DMS153 (cell line): ENCODE data around the gene MRPL50.

Experiments used
- DNase-seq: peaks from one replicate; lab custom pipeline; 2025; lab: John Stamatoyannopoulos, UW

Gene MRPL50

DNA sequence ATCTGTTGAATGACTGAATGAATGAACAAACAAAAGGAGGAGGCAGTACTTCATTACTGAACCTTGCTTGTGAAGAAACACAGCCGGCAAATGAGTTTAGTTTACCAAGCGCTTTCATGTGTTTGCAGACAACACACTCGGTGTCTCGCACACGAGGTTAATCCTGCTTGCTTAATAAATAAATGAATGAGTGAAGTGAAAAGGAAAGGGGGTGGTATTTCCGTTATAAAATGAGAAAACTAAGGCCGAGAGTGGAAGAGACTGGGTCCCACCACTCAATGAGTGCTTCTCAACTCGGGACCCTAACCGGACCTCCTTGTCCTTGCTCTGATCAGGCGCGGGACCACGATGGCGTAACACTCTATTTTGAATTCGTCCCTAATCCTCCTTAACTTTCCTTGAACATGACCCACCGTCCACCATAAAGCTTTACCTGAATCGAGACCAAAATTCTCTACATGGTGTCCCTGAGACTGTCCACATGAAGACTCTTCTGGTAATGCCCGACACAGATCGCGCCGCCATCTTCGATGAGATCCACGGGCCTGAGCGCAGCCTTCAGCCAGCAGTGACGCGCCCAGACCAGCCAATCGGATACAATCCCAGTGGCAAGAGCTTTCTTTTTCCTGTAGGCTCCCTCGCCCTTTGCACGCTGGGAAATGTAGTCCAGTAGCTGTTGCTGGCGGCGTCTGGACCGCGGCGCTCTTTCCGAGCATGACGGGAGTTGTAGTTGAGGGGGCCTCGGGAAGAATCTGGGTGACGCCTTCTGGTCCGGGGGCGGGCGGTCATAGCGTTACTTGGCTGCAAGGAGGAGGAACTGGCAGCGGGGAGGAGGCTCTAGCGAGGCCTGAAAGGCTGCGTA is at the start of gene MRPL50, which contains the start of gene ZNF189:
TSS of gene MRPL50 (minus strand) at position 551 of the 862 bp plus-strand sequence. CDS start at position 525, 26 bp downstream.
TSS of gene ZNF189 (plus strand) at position 784 of the 862 bp plus-strand sequence. CDS start 306 bp downstream, outside the sequence.
- DNase-seq: peak; percentile 97

DNA sequence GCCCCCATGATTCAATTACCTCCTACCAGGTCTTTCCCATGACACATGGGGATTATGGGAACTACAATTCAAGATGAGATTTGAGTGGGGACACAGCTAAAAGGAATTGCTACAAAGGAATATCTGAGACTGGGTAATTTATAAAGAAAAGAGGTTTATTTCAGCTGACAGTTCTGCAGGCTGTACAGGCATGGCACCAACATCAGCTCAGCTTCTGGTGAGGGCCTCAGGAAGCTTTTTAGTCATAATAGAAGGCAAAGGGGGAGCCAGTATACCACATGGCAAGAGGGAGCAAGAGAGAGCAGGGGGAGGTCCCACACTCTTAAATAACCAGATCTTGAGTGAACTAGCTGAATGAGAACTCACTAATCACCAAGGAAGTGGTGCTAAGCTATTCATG is 48.3 kb upstream of the MRPL50 start:
- no peak for DNase-seq

GRCh38 chr9:101445353-101446029 is 47.1 kb upstream of the MRPL50 start:
- DNase-seq: no peak

DNA sequence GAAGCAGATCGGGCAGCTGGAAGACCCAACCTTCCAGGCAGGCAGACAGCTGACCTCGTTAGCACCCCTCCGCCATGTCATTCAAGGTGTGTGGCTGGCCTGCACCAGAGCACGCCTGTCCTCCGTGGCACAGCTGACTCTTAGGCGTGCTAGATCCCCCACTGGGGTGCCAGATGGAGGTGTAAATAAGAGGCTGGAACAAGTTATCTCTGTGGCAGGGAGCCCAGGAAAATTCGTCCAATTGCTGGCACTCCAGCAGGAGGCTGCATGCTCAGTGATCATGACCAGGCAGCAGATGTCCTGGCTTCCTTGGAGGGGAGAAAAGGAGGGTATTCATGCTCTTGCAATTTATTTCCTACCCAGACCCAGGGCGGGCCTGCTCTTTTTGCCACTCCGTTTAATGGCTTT is 45.0 kb upstream of the MRPL50 start:
- no peak for DNase-seq

- no peak for DNase-seq
Observed at GRCh38 chr9:101442736-101443135, 44.3 kb upstream of the MRPL50 start.

GRCh38 chr9:101442318-101442717 is 43.9 kb upstream of the MRPL50 start:
- DNase-seq: no peak

DNA sequence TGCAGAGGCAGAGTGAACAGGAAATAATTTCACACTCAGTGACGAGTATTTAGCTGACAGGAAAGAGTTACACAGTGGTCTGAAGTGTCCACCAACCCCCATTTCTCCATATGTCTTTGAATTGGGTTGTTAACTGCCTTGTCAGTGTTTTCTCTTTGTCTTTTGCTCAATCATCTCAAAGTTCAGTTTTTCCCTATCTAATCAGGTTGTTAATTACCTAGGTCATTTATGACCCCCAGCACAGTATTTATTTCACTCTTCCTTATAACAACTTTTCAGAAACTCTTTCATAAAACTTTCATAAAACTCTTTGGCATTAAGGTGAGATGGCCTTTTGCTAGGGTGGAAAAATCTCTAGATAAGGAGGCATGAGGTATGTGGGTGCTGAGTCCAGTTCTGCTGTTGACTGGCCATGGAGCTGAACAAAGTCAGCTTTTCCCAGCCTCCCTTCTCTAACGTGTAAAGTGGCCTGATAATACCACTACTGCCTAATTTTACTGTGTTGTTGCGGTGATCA is 42.4 kb upstream of the MRPL50 start:
- no peak for DNase-seq

DNA sequence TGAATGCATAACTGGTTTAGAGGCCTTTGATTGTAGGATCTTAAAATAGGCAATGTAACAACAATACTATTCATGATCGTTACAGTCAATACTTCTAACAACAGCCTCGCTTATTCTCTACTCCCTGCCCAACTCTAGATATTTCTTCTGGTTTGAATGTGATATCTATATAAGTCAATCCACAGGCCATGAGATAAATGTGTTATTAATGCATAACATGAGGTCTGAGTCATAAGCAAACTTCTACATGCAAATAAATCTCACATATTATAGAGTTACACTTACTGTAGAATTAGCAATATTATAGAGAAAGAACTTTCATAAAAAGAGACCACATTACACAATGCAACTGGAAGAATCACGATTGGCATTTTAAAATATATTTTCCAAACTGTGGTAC is 40.1 kb upstream of the MRPL50 start:
- DNase-seq: no peak

- DNase-seq: no peak
Observed at GRCh38 chr9:101437806-101438232, 39.4 kb upstream of the MRPL50 start.

- DNase-seq: no peak
Observed at GRCh38 chr9:101435601-101436079, 37.2 kb upstream of the MRPL50 start, which contains the start of gene ALDOB. Gene ALDOB, minus strand, starts transcription at chr9:101435774. Its CDS starts 4,887 bp downstream, at chr9:101430887.

DNA sequence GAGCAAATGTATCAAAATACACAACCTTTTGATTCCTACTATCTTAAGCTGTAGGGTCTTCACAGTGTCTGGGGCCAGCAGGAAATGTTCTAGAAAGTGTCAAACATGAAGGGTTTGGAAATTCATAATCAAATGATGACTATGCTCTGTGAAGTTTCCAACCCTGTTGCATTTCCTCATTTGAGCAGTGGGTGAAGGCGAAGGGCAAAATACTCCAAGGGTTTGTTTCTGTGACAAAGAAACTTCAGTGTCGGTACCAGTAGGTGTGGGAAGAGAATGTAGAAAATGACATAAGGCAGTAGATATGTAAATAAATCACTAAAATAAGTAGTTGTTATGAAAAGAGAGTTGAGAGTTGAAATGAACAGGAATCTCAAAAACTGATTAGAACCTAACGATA is 36.6 kb upstream of the MRPL50 start:
- no peak for DNase-seq

DNA sequence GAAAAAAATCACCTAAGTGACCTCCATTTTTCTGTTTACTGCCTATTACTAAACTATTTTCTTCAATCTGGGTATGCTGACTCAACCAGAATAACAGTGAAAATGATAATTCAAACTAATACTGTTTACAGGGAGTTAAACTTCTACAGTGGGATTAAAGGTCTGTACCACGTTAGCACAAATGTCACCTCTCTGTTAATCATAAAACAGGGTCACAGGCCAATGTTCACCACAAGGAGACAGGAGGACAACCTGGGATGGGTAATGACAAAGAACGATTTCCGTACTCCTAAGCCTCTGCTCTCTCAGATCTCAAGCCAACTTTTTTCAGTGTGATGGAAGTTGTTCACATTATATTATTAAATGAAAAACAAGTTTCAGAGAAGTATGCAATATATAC is 34.8 kb upstream of the MRPL50 start:
- DNase-seq: no peak

DNA sequence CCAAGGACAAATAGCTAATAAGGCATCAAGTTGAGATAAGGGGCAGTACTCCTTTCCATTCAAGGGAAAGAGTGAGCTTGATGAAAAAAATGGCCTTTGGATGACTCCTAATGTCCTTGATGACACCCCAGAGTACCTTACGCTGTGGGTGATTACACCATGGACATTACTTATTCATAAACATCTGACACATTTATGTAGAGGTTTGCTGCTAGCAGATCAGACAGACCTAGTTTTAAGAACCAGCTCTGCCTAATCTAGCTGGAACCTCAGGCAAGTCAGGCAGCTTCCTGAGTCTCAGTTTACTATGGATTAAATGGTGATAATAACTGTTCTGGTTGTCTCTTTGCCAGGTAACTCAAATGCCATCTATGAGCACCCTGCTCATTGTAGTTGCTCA is 34.3 kb upstream of the MRPL50 start:
- DNase-seq: no peak

DNA sequence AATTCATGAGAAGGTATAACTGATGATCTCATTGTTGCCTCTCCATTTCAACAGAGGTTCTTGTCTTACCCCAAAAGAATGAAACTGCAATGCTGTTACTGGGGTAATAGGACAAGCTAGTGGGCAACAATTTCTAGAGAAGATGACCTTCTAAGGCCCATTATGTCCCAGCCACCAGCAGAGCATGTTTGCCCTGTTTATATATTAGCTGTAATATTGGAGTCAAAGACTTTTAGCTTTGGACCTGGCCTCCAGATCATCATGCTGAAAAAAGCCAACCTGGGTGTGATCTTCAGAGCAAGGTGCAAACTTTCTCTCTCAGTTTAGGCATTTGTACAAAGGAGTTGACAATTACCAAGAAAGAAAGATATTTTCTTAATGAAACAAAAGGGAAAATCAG is 33.8 kb upstream of the MRPL50 start:
- no peak for DNase-seq

GRCh38 chr9:101429736-101430135 is 31.3 kb upstream of the MRPL50 start:
- no peak for DNase-seq

DNA sequence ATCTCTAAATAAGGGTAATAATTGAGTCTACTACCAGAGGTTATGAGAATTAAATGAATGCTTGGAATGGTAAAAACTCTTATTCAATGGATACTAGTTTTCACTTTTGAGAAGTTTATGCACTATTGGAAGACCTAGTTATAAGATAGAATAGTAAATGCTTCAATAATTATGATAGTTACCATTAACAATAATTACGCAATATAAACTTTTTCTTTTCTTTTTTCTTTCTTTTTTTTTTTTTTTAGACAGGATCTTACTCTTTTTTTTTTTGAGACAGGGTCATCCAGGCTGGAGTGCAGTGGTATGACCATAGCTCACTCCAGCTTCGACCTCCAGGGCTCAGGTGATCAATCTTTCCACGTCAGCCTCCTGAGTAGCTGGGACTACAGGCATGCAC is 30.5 kb upstream of the MRPL50 start:
- DNase-seq: no peak

DNA sequence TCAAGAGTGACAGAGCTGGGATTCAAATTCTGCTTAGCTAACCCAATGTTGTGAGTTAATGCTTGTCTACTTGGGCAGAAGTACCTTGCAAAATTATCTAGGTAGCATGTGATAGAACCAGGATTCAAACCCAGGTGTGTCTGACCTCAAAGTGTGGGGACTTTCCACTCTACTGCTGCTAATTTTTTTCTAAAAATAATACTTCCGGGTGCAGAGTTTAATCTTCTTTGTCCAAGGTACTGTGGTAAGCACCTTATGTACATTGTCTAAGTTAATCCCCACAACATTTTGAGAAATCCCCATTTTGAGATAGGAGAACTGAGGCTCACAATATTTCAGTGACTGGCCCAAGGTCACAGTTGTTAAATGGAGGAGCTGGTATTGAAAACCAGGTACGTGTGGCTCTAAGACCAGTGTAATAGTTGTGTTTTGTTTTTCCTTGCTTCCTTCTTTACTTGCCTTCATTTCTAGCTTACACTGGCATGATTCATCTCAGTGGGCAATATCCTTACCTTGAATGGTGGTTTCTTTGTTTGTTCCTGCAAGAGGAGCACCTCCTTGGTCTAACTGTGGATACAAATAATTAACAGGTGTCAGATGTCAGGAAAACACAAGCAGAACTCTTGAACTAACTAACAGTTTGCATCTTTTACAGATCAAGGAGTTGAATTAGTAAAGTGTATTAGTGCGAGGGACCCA is 29.7 kb upstream of the MRPL50 start:
- no peak for DNase-seq

DNA sequence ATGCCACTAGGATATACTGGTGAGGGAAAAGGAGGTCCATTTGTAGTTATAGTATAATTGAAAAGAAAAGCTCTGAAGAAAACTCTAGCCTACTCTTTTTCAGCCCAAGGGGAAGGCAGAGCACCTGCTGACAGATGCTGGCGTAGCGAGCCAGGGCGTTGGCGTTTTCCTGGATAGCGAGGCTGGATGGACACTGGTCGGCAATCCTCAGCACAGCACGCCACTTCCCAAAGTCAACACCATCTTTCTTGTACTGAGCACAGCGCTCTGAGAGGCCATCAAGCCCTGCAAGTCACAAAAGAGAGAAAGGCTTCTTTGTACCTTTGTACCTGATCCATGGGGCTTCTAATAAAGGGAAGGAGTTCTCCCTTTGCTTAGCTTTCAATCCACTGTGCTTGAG is 28.9 kb upstream of the MRPL50 start:
- no peak for DNase-seq

- DNase-seq: no peak
Observed at GRCh38 chr9:101421653-101422065, 23.2 kb upstream of the MRPL50 start.

GRCh38 chr9:101419863-101420262 is 21.4 kb upstream of the MRPL50 start:
- DNase-seq: no peak

DNA sequence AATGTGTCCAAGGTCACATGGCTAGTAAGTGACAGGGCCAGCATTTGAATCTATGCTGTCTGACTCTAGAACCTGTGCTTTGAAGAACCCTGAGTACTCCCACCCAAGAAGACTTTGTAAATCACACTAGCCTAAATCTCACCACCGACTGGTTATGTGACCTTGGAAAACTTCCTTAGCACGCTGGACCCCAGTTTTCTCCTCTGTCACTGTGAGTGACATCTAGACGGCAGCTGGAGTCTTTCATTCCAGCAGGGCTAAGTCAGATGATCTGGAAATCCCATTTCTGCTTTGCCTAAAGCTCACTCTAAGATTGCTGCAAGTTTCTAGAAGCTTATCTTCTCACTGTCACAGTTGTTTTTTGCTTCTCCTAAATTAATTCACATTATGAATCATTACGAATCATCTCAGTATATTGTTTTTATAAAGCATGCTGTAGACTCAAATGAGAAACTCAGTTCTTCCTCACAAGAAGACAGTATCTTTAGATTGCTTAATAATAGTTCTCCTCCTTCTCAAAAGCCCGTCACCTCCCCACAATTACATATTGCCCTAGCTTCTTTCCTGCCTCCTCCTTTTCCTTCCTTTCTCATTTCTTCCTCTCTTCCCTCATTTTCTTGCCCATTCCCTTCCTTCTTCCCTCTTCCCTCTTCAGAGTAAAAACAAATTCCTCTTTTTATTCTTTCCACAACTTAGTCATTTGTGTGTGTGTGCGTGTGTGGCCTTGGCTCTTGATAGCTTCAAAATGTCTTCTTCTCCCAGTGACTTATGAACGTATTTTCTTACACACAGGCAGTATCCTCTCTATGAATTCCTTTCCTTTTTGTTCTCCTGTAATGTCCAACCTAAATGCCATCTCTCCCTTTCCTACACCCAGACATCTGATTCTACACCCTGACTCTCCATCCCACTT is 20.4 kb upstream of the MRPL50 start:
- no peak for DNase-seq
